HCT116 (cell line): ENCODE results near the gene ILDR2. TPM values are rescaled to one million over a fixed set of nuclear protein-coding genes. Genes with fewer than 3 reads are reported as not detected.

Experiments used
- ATAC-seq: fragments of 200-7000 bp; cut with Tn5 transposase; 2 replicates; pipeline ENCODE4 v1.9.1; 2020; ENCODE audit warnings: mild to moderate bottlenecking, moderate library complexity
- BruUV-seq: library from RNA; stranded (reverse); fragments of 400-500 nt; replicated peaks from 2 replicates; lab custom pipeline; 2021; lab: Mats Ljungman, UMichigan
- CTCF ChIA-PET: fragments of 300-600 bp; sonication (Branson Sonifier 250); formaldehyde crosslinking; loops from one replicate; lab custom pipeline; 2021; ENCODE audit warnings: antibody characterized with exemption; lab: Charles Lee
- POLR2A ChIA-PET: fragments of 300-600, 350-600 bp; sonication (Branson Sonifier 250); formaldehyde crosslinking; loops from one replicate; lab custom pipeline; 2021; ENCODE audit warnings: antibody characterized with exemption; lab: Charles Lee
- RAD21 ChIA-PET, 2 experiments: fragments of 300-600 bp; sonication (Branson Sonifier 250); formaldehyde crosslinking; loops; one replicate each; lab custom pipeline; 2023; ENCODE audit warnings: low total read pairs in 2 of 2; ENCODE audit not compliant: uncharacterized antibody in 2 of 2, unreplicated experiment in 2 of 2, low non-redundant PET in 1 of 2; lab: Charles Lee
- DNase-seq: peaks from one replicate; pipeline ENCODE4 v3.0.0-alpha.2; 2010; ENCODE audit warnings: low read depth, low spot score
- H2AFZ ChIP-seq: fragments of 200-600 bp; shearing (Covaris generic), sonication (generic); 2 replicates; pipeline ENCODE4 v1.6.1; 2017; ENCODE audit warnings: low read depth, mixed run types, mixed read lengths, antibody characterized with exemption, low read length; ENCODE audit not compliant: poor library complexity, severe bottlenecking
- H3K27ac ChIP-seq: 2 replicates; pipeline ENCODE4 v1.5.1; 2012; ENCODE audit warnings: low read depth, low read length
- H3K27me3 ChIP-seq: fragments of 200-600 bp; sonication (generic); 2 replicates; pipeline ENCODE4 v1.6.1; 2016; ENCODE audit warnings: mixed run types, low read length, mixed read lengths; ENCODE audit not compliant: insufficient read depth
- H3K36me3 ChIP-seq, 2 experiments: fragments of 200-500 bp in 1 of 2; fragments of 200-600 bp in 1 of 2; sonication (Bioruptor generic) in 1 of 2; sonication (generic) in 1 of 2; 2 replicates each; pipeline versions ENCODE4 v1.5.1 to v1.6.1; 2014 to 2016; ENCODE audit warnings: low read length in 2 of 2, inconsistent platforms in 1 of 2, mixed read lengths in 1 of 2, mixed run types in 1 of 2; ENCODE audit not compliant: insufficient read depth in 2 of 2, control insufficient read depth in 1 of 2
- H3K4me1 ChIP-seq, 2 experiments: fragments of 200-600 bp in 1 of 2; sonication (generic) in 1 of 2; 2 replicates each; pipeline versions ENCODE4 v1.5.1 to v1.6.1; 2012 to 2017; ENCODE audit warnings: low read length in 2 of 2, inconsistent platforms in 1 of 2, mild to moderate bottlenecking in 1 of 2, mixed read lengths in 1 of 2, mixed run types in 1 of 2, moderate library complexity in 1 of 2; ENCODE audit not compliant: insufficient read depth in 2 of 2, control insufficient read depth in 1 of 2
- H3K4me2 ChIP-seq: fragments of 200-600 bp; sonication (generic); 2 replicates; pipeline ENCODE4 v1.6.1; 2017; ENCODE audit warnings: mixed run types, low read length, mixed read lengths
- H3K4me3 ChIP-seq, 2 experiments: fragments of 200-600 bp in 1 of 2; sonication (generic) in 1 of 2; replicated peaks in 1 of 2; 2 replicates each; pipeline ENCODE4 v1.5.1; 2011 to 2016; ENCODE audit warnings: low read length in 2 of 2, control low read depth in 1 of 2, low read depth in 1 of 2, mild to moderate bottlenecking in 1 of 2, mixed read lengths in 1 of 2, mixed run types in 1 of 2
- H3K79me2 ChIP-seq: fragments of 200-600 bp; sonication (generic); 2 replicates; pipeline ENCODE4 v1.6.1; 2017; ENCODE audit warnings: mild to moderate bottlenecking, mixed run types, low read length, moderate library complexity, mixed read lengths; ENCODE audit not compliant: insufficient read depth
- H3K9ac ChIP-seq: fragments of 200-600 bp; sonication (generic); 2 replicates; pipeline ENCODE4 v1.6.1; 2016; ENCODE audit warnings: low read length, mixed read lengths
- H3K9me2 ChIP-seq: fragments of 200-600 bp; sonication (generic), shearing (Covaris generic); 2 replicates; pipeline ENCODE4 v1.6.1; 2017; ENCODE audit warnings: mixed run types, mild to moderate bottlenecking, moderate library complexity; ENCODE audit not compliant: insufficient read depth
- H3K9me3 ChIP-seq, 2 experiments: fragments of 200-500 bp in 1 of 2; fragments of 200-600 bp in 1 of 2; sonication (Bioruptor generic) in 1 of 2; sonication (generic) in 1 of 2; 2 replicates each; pipeline ENCODE4 v1.6.1; 2014 to 2017; ENCODE audit warnings: low read length in 2 of 2, mixed read lengths in 2 of 2, inconsistent platforms in 1 of 2, low read depth in 1 of 2, mild to moderate bottlenecking in 1 of 2, mixed run types in 1 of 2, moderate library complexity in 1 of 2; ENCODE audit not compliant: control insufficient read depth in 1 of 2, insufficient read depth in 1 of 2
- H4K20me1 ChIP-seq: fragments of 200-600 bp; sonication (generic), shearing (Covaris generic); 2 replicates; pipeline ENCODE4 v1.6.1; 2017; ENCODE audit warnings: mixed run types, mild to moderate bottlenecking, moderate library complexity; ENCODE audit not compliant: insufficient read depth
- CBX3 ChIP-seq: IDR thresholded peaks from 2 replicates; pipeline ENCODE4 v1.6.1; 2012; ENCODE audit warnings: low read depth
- EGR1 ChIP-seq: IDR thresholded peaks from 2 replicates; pipeline ENCODE4 v1.6.1; 2012; ENCODE audit warnings: low read depth
- ELF1 ChIP-seq: IDR thresholded peaks from 2 replicates; pipeline ENCODE4 v1.6.1; 2012; ENCODE audit warnings: low read depth, borderline replicate concordance
- EZH2 ChIP-seq: fragments of 200-600 bp; sonication (generic); IDR thresholded peaks from 2 replicates; pipeline ENCODE4 v1.6.1; 2017; ENCODE audit warnings: antibody characterized with exemption, mixed run types
- EZH2phosphoT487 ChIP-seq: fragments of 200-600 bp; IDR thresholded peaks from 2 replicates; pipeline ENCODE4 v1.6.1; 2018; ENCODE audit warnings: antibody characterized with exemption, borderline replicate concordance
- FOSL1 ChIP-seq: IDR thresholded peaks from 2 replicates; pipeline ENCODE4 v1.6.1; 2012; ENCODE audit warnings: low read depth
- POLR2A ChIP-seq: IDR thresholded peaks from 2 replicates; pipeline ENCODE4 v1.7.0; 2011; ENCODE audit warnings: borderline replicate concordance; ENCODE audit not compliant: insufficient read depth, insufficient read length; ENCODE audit errors: extremely low read depth
- POLR2AphosphoS5 ChIP-seq: IDR thresholded peaks from 2 replicates; pipeline ENCODE4 v1.6.1; 2011; ENCODE audit warnings: mild to moderate bottlenecking, low read depth, low read length, moderate library complexity
- RAD21 ChIP-seq: IDR thresholded peaks from 2 replicates; pipeline ENCODE4 v1.6.1; 2012; ENCODE audit warnings: low read depth, mild to moderate bottlenecking
- SIN3A ChIP-seq: IDR thresholded peaks from 2 replicates; pipeline ENCODE4 v1.6.1; 2012; ENCODE audit warnings: low read depth
- SP1 ChIP-seq: IDR thresholded peaks from 2 replicates; pipeline ENCODE4 v1.6.1; 2012; ENCODE audit warnings: low read depth
- SRF ChIP-seq: IDR thresholded peaks from 2 replicates; pipeline ENCODE4 v1.6.1; 2012; ENCODE audit warnings: low read depth
- TCF7L2 ChIP-seq: IDR thresholded peaks from 2 replicates; pipeline ENCODE4 v1.7.0; 2011; ENCODE audit warnings: borderline replicate concordance, inconsistent platforms; ENCODE audit not compliant: insufficient read depth, insufficient read length; ENCODE audit errors: extremely low read depth
- YY1 ChIP-seq: IDR thresholded peaks from 2 replicates; pipeline ENCODE4 v1.6.1; 2011; ENCODE audit warnings: low read length, low read depth, moderate library complexity, mild to moderate bottlenecking; ENCODE audit not compliant: insufficient replicate concordance; ENCODE audit errors: extremely low read depth
- ZFX ChIP-seq: fragments of 450-650 bp; IDR thresholded peaks from 2 replicates; pipeline ENCODE4 v1.6.1; 2017
- ZNF274 ChIP-seq: fragments of 200-500 bp; sonication (Bioruptor generic); IDR thresholded peaks from 2 replicates; pipeline ENCODE4 v1.6.1; 2014; ENCODE audit warnings: mild to moderate bottlenecking, low read depth, low read length, inconsistent platforms
- intact Hi-C: fragments of 100-400 bp; cut with micrococcal nuclease; formaldehyde crosslinking; loops from 2 replicates; pipeline ENCODE4 v1.10.0; 2022
- total RNA-seq: library from RNA; stranded (reverse); gene quantifications from one replicate; pipeline ENCODE4 v1.2.1, GENCODE V29; 2021; ENCODE audit not compliant: unreplicated experiment
- TF ChIP-seq, protein P1 (sequence below): IDR thresholded peaks from 2 replicates; pipeline ENCODE4 v1.6.1; 2012
- TF ChIP-seq, protein P2 (sequence below): IDR thresholded peaks from 2 replicates; pipeline ENCODE4 v1.6.1; 2011; ENCODE audit warnings: mild to moderate bottlenecking, low read length, moderate library complexity; ENCODE audit not compliant: insufficient replicate concordance; ENCODE audit errors: extremely low read depth
- TF ChIP-seq, protein P3 (sequence below), 3 experiments: fragments of 200-600 bp in 1 of 3; sonication (generic) in 1 of 3; IDR thresholded peaks in 2 of 3; conservative IDR thresholded peaks in 1 of 3; 2 replicates each; pipeline ENCODE4 v1.5.1; 2012 to 2017; ENCODE audit warnings: low read depth in 2 of 3, low read length in 2 of 3, antibody characterized with exemption in 1 of 3, borderline replicate concordance in 1 of 3, control low read depth in 1 of 3, mild to moderate bottlenecking in 1 of 3, mixed read lengths in 1 of 3, mixed run types in 1 of 3, moderate library complexity in 1 of 3; ENCODE audit not compliant: insufficient read depth in 1 of 3

Gene ILDR2
- total RNA-seq, 1 experiment from 2014 or later = 2.4 TPM

DNA sequence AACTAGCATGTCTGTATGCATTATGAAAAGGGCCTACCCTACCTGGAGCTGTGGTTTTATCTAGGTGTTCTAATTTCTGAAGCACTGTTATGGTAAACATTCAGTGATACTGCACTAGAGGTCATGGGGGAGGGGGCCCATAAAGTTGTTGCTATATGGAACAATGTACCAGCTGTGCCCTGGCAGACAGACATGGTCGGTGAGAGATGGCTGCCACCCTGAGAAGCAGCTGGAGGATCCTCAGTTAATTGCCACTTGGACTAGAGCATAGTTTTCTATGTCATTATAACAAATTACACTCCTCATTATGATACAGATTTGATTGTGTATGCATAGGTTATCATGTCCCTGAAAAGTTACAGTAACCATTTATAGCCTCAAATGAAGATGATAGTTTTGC lies 45.4 kb downstream of the ILDR2 start:
- H2AFZ ChIP-seq = no peak overlapping the region
- H3K27me3 ChIP-seq = no peaks in the 10 kb centered on the region; the same call in 1 of the 2 replicates
- intact Hi-C loops = no loop called here
- CTCF ChIA-PET = no interaction called here
- no peaks in the 10 kb centered on the region for H3K9me3 ChIP-seq
- H3K9ac ChIP-seq = no peak overlapping the region
- H3K4me2 ChIP-seq = no peak overlapping the region
- H4K20me1 ChIP-seq = no peaks in the 10 kb centered on the region
- H3K79me2 ChIP-seq = no peaks in the 10 kb centered on the region
- no peak for DNase-seq
- no peaks in the 10 kb centered on the region for H3K9me2 ChIP-seq
- H3K4me1 ChIP-seq = peaks cover 0 to 22% of the 10 kb centered on the region in 2 experiments; a peak in 2 of 4 replicates
- no peak overlapping the region for H3K27ac ChIP-seq
- no peak for TF ChIP-seq YY1
- no peak for TF ChIP-seq ZNF274
- no peak for TF ChIP-seq SP1
- TF ChIP-seq, protein P1, sequence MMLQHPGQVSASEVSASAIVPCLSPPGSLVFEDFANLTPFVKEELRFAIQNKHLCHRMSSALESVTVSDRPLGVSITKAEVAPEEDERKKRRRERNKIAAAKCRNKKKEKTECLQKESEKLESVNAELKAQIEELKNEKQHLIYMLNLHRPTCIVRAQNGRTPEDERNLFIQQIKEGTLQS = no peak
- no peak for TF ChIP-seq FOSL1
- no peak for TF ChIP-seq EZH2phosphoT487
- TF ChIP-seq POLR2AphosphoS5 = no peak
- TF ChIP-seq, protein P2, sequence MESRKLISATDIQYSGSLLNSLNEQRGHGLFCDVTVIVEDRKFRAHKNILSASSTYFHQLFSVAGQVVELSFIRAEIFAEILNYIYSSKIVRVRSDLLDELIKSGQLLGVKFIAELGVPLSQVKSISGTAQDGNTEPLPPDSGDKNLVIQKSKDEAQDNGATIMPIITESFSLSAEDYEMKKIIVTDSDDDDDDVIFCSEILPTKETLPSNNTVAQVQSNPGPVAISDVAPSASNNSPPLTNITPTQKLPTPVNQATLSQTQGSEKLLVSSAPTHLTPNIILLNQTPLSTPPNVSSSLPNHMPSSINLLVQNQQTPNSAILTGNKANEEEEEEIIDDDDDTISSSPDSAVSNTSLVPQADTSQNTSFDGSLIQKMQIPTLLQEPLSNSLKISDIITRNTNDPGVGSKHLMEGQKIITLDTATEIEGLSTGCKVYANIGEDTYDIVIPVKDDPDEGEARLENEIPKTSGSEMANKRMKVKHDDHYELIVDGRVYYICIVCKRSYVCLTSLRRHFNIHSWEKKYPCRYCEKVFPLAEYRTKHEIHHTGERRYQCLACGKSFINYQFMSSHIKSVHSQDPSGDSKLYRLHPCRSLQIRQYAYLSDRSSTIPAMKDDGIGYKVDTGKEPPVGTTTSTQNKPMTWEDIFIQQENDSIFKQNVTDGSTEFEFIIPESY = no peak
- TF ChIP-seq POLR2A = no peak
- TF ChIP-seq, protein P3, sequence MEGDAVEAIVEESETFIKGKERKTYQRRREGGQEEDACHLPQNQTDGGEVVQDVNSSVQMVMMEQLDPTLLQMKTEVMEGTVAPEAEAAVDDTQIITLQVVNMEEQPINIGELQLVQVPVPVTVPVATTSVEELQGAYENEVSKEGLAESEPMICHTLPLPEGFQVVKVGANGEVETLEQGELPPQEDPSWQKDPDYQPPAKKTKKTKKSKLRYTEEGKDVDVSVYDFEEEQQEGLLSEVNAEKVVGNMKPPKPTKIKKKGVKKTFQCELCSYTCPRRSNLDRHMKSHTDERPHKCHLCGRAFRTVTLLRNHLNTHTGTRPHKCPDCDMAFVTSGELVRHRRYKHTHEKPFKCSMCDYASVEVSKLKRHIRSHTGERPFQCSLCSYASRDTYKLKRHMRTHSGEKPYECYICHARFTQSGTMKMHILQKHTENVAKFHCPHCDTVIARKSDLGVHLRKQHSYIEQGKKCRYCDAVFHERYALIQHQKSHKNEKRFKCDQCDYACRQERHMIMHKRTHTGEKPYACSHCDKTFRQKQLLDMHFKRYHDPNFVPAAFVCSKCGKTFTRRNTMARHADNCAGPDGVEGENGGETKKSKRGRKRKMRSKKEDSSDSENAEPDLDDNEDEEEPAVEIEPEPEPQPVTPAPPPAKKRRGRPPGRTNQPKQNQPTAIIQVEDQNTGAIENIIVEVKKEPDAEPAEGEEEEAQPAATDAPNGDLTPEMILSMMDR (IDR thresholded peaks at IDR 0.05 in 2 of 3, conservative IDR thresholded peaks at IDR 0.05 in 1 of 3; ENCODE audit: borderline replicate concordance in 1 of 3, insufficient read depth in 1 of 3, low read depth in 2 of 3, low read length in 2 of 3) = no peak
- no peak for TF ChIP-seq EGR1
- no peak for TF ChIP-seq EZH2
- TF ChIP-seq ZFX = no peak
- TF ChIP-seq ELF1 = no peak
- TF ChIP-seq SRF = no peak
- TF ChIP-seq SIN3A = no peak
- TF ChIP-seq RAD21 = no peak
- no peak for TF ChIP-seq CBX3
- TF ChIP-seq TCF7L2 = no peak
- no peak overlapping the region for H3K4me3 ChIP-seq
- BruUV-seq = no TSS peak
- RAD21 ChIA-PET = no interaction called here
- no peaks in the 10 kb centered on the region for H3K36me3 ChIP-seq
- ATAC-seq = no peak
- POLR2A ChIA-PET = no interaction called here
